Right atrium auricular region (tissue), 2 donors: ENCODE data around the gene GPR176. TPM values are rescaled to one million over a fixed set of nuclear protein-coding genes. Genes with fewer than 3 reads are reported as not detected.
"Not testable (repeated sequence)": the region's sequence is repeated elsewhere in the genome, so short reads cannot be mapped to it uniquely, and the experiment has no call there.

ENCODE experiments used
- DNase-seq: peaks from one replicate; pipeline ENCODE4 v3.0.0-alpha.2; 2019; ENCODE audit warnings: low spot score
- H3K27ac ChIP-seq, 2 donors: fragments of 200-600 bp; sonication (generic); 1 replicate in 1 of 2; 2 replicates in 1 of 2; pipeline ENCODE4 v1.5.1; 2016 to 2019
- H3K27me3 ChIP-seq, 2 donors: fragments of 200-600 bp; sonication (generic); one replicate each; pipeline versions ENCODE4 v1.5.1 to v1.6.0; 2017 to 2019
- H3K36me3 ChIP-seq: fragments of 200-600 bp; sonication (generic); one replicate; pipeline ENCODE4 v1.5.1; 2016
- H3K4me1 ChIP-seq, 2 donors: fragments of 200-600 bp; sonication (generic); one replicate each; pipeline versions ENCODE4 v1.5.1 to v1.6.0; 2017 to 2019
- H3K4me3 ChIP-seq, 2 donors: fragments of 200-600 bp; sonication (generic); 1 replicate in 1 of 2; 2 replicates in 1 of 2; pipeline ENCODE4 v1.5.1; 2017 to 2019; ENCODE audit warnings: mild to moderate bottlenecking in 1 of 2, moderate library complexity in 1 of 2
- H3K9me3 ChIP-seq, 2 donors: fragments of 200-600 bp; sonication (generic); one replicate each; pipeline ENCODE4 v1.5.1; 2019
- CTCF ChIP-seq, 2 donors: fragments of 200-600 bp; sonication (generic); IDR thresholded peaks; one replicate each; pipeline ENCODE4 v1.5.1; 2019; ENCODE audit warnings: antibody characterized with exemption in 2 of 2
- total RNA-seq, 2 donors: library from RNA; depleted of rRNA; stranded (reverse); fragments of >200 nt; gene quantifications; one replicate each; pipeline ENCODE4 v1.1.0, GENCODE V29; 2016

GPR176 gene
- total RNA-seq, 2 donors from 2014 or later = 4.3 to 6.7 TPM

DNA sequence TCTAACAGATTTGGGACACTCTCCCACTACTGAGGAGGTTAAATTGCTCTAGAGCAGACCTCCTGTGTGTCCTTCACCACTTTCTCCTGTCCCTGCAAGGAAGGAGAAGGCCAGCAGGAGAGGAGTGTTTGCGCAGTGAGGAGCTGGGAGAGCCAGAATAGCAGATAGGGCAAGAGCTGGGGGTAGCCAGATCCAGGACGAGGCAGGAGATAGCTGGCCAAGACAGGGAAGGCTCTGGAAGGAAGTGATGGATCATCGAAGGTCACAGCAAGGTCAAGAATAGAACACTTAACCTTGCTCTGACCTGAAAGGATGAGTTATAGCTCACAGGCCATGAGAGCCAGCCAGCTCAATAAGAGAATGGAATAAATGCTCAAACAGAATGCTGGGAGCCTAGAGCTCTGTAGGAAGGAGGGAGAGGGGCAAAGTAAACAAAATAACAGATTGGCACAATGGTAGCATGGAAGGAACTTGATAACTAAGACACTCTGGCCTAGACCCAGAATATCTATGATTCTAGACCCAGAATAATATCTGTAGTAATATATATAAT is 99.9 kb downstream of the GPR176 start:
- H3K27me3 ChIP-seq = no peaks in the 10 kb centered on the region
- no peak overlapping the region for H3K27ac ChIP-seq
- no peak overlapping the region for H3K4me3 ChIP-seq
- TF ChIP-seq CTCF (IDR thresholded peaks at IDR 0.05) = no peak
- DNase-seq = no peak
- no peaks in the 10 kb centered on the region for H3K9me3 ChIP-seq
- H3K36me3 ChIP-seq = no peaks in the 10 kb centered on the region
- H3K4me1 ChIP-seq = no peaks in the 10 kb centered on the region

DNA sequence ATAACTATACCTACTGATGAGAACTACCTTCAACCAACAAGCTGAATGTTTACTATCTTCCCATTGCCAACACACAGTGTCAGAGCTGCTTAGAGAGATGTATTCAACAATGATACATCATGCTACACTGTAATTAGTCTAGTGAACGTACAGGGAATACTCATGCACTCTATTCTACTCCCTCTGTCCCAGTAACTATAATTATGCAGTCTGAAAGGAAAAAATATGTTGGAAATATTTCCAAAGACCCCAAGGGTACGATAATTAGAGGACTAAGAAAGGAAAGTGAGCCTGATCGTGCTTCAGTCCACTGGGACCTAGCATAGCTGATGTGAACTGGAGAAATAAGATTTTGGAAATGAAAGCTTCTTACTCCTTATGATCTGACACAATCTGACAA is 100.5 kb downstream of the GPR176 start:
- Histone ChIP-seq H3K27me3 (no peaks in the 10 kb centered on the region), H3K4me1 (no peaks in the 10 kb centered on the region), H3K9me3 (no peaks in the 10 kb centered on the region), H3K4me3 (no peak overlapping the region), H3K36me3 (no peaks in the 10 kb centered on the region), H3K27ac (no peak overlapping the region)
- no peak for DNase-seq
- no peak for TF ChIP-seq CTCF (IDR thresholded peaks at IDR 0.05)

- H3K9me3 ChIP-seq = no peaks in the 10 kb centered on the region
- TF ChIP-seq CTCF (IDR thresholded peaks at IDR 0.05) = no peak
- H3K36me3 ChIP-seq = no peaks in the 10 kb centered on the region
- no peak overlapping the region for H3K4me3 ChIP-seq
- DNase-seq = no peak
- H3K27me3 ChIP-seq = no peaks in the 10 kb centered on the region
- no peak overlapping the region for H3K27ac ChIP-seq
- H3K4me1 ChIP-seq = no peaks in the 10 kb centered on the region
Measured at GRCh38 chr15:39817892-39818291, 102.2 kb downstream of the GPR176 start.

DNA sequence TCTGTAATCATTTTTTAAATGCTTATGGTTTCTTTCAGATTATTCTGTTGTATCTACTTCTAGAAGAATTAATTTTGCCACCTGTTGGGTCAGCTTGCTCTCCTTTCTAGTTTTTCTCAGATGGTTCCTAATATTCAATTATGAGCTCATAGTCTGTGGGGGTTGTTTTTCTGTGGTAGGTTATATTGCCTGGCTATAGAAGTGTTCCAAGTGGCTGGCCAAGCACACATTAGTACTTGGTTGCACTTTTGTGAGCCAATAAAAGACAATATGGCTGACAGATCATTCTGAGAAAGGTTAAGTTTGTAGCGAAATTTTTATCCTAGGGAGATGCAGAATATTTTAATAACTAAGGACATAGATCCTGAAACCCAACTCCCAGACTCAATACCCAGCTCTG is 105.6 kb downstream of the GPR176 start:
- Histone ChIP-seq H3K27ac (no peak overlapping the region), H3K9me3 (no peaks in the 10 kb centered on the region), H3K36me3 (no peaks in the 10 kb centered on the region), H3K27me3 (no peaks in the 10 kb centered on the region), H3K4me1 (no peaks in the 10 kb centered on the region), H3K4me3 (no peak overlapping the region)
- DNase-seq = no peak
- no peak for TF ChIP-seq CTCF (IDR thresholded peaks at IDR 0.05)

- H3K27ac ChIP-seq, H3K4me3 ChIP-seq, H3K27me3 ChIP-seq, DNase-seq, H3K4me1 ChIP-seq, H3K9me3 ChIP-seq, H3K36me3 ChIP-seq: not testable (repeated sequence)
Measured at GRCh38 chr15:39812651-39813050, 107.4 kb downstream of the GPR176 start.

- Histone ChIP-seq H3K36me3 (no peaks in the 10 kb centered on the region), H3K4me3 (no peak overlapping the region), H3K27me3 (no peaks in the 10 kb centered on the region), H3K9me3 (no peaks in the 10 kb centered on the region), H3K27ac (no peak overlapping the region), H3K4me1 (no peaks in the 10 kb centered on the region)
- no peak for TF ChIP-seq CTCF (IDR thresholded peaks at IDR 0.05)
- DNase-seq = no peak
Measured at GRCh38 chr15:39808909-39809308, 111.2 kb downstream of the GPR176 start.
